Measurements from ENCODE around the gene PGA3.

The PGA3 gene

DNA sequence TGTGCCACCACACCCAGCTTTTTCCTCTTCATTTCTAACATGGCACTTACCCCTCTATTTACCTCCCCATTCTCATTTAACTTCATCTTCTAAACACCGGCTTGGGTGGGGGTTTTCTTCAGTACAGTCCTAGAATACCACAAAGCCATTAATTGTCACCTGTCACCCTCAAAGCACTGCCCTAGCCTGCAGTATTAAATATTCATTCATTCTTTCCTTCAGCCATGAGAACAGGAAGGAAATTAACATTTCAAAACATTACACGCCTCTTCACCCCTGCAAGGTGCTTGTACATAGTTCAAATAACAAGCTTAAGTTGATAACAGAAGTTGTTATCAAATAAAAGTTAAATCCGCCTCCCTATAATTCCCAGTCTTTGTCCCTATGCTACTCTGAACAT, 31.4 kb upstream of the PGA3 start:
- POLR2A ChIA-PET = no interaction called here
- no peak for DNase-seq (ENCODE audit: low read depth, low spot score)
- CTCF ChIA-PET = interaction anchor here (1.0 to 4.5 kb wide), 5 partner anchors 16 to 341 kb away, joined by 3 to 26 read pairs (median 7); no protein-coding TSS in a partner anchor
- TF ChIP-seq, protein P1, sequence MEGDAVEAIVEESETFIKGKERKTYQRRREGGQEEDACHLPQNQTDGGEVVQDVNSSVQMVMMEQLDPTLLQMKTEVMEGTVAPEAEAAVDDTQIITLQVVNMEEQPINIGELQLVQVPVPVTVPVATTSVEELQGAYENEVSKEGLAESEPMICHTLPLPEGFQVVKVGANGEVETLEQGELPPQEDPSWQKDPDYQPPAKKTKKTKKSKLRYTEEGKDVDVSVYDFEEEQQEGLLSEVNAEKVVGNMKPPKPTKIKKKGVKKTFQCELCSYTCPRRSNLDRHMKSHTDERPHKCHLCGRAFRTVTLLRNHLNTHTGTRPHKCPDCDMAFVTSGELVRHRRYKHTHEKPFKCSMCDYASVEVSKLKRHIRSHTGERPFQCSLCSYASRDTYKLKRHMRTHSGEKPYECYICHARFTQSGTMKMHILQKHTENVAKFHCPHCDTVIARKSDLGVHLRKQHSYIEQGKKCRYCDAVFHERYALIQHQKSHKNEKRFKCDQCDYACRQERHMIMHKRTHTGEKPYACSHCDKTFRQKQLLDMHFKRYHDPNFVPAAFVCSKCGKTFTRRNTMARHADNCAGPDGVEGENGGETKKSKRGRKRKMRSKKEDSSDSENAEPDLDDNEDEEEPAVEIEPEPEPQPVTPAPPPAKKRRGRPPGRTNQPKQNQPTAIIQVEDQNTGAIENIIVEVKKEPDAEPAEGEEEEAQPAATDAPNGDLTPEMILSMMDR (IDR thresholded peaks at IDR 0.05; ENCODE audit: insufficient read depth, low read length, missing control alignments) = no peak
- no peak overlapping the region for H3K4me3 ChIP-seq (ENCODE audit: low read depth, low read length)

DNA sequence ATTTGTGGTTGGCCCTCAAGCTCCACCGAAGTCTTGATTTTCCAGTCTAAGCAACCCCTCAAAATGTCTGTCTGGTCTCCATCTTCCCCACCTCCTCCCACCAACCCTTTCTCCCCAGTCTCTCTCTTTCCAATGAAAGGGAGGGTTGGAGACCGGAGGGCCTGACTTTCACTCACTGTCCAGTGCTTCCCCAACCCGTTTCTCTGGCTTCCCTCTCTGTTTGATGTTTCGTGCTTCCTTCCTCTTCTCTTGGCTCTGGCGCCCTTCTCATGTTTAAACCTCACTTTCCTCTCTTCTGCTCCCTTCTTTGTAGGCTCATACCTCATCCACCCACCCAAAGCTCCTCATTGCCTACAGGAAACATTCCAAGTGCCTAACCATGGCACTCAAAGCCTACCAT, 31.0 kb upstream of the PGA3 start:
- ChIA-PET CTCF (interaction anchor here (1.0 to 4.5 kb wide), 6 partner anchors 15 to 341 kb away, joined by 3 to 26 read pairs (median 6); no protein-coding TSS in a partner anchor), POLR2A (no interaction called here)
- no peak overlapping the region for H3K4me3 ChIP-seq (ENCODE audit: low read depth, low read length)
- no peak for DNase-seq (ENCODE audit: low read depth, low spot score)
- TF ChIP-seq, protein P1 (IDR thresholded peaks at IDR 0.05; ENCODE audit: insufficient read depth, low read length, missing control alignments) = no peak

- no peak overlapping the region for H3K4me3 ChIP-seq (ENCODE audit: low read depth, low read length)
- ChIA-PET POLR2A (no interaction called here), CTCF (interaction anchor here (1.0 to 1.7 kb wide), 7 partner anchors 9 to 341 kb away, joined by 3 to 12 read pairs (median 4); no protein-coding TSS in a partner anchor)
- TF ChIP-seq, protein P1 (IDR thresholded peaks at IDR 0.05; ENCODE audit: insufficient read depth, low read length, missing control alignments) = no peak
- no peak for DNase-seq (ENCODE audit: low read depth, low spot score)
These were observed 30.4 kb upstream of the PGA3 start for GRCh38 chr11:61172888-61173287.

GRCh38 chr11:61173456-61173855, 29.9 kb upstream of the PGA3 start:
- DNase-seq (ENCODE audit: low read depth, low spot score) = no peak
- no peak overlapping the region for H3K4me3 ChIP-seq (ENCODE audit: low read depth, low read length)
- TF ChIP-seq, protein P1 (IDR thresholded peaks at IDR 0.05; ENCODE audit: insufficient read depth, low read length, missing control alignments) = no peak
- CTCF ChIA-PET = interaction anchor here (0.7 to 1.7 kb wide), 13 partner anchors 9 to 342 kb away, joined by 3 to 16 read pairs (median 4); no protein-coding TSS in a partner anchor
- POLR2A ChIA-PET = no interaction called here

DNA sequence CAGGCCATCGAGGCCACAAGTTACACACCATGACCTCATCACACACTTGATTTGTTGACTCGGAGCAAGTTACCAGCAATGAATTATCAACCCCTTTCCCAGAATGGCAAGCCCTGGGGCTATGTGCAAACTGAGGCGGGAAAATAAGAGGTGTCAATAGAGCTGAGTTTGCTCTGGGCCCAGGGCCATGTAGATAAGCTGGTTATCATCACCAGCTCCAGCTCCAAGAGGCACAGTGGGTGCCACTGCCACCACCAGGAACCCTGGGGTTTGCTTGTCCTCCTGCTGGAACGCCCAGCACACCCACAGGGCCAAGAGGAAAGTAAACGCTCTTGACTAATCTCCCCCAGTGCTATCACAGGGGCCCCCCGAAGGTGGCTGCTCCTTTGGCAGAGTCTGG, 29.0 kb upstream of the PGA3 start:
- CTCF ChIA-PET = interaction anchor here (0.9 to 1.7 kb wide), 11 partner anchors 8 to 342 kb away, joined by 3 to 16 read pairs (median 4); no protein-coding TSS in a partner anchor
- POLR2A ChIA-PET = no interaction called here
- TF ChIP-seq, protein P1 (IDR thresholded peaks at IDR 0.05; ENCODE audit: insufficient read depth, low read length, missing control alignments) = no peak
- no peak overlapping the region for H3K4me3 ChIP-seq (ENCODE audit: low read depth, low read length)
- DNase-seq (ENCODE audit: low read depth, low spot score) = no peak

GRCh38 chr11:61174949-61175348, 28.4 kb upstream of the PGA3 start:
- no peak overlapping the region for H3K4me3 ChIP-seq (ENCODE audit: low read depth, low read length)
- ChIA-PET POLR2A (interaction anchor here (1.5 kb wide), 1 partner anchor 13 kb away, joined by 3 read pairs; the partner anchor contains the start of gene VPS37C), CTCF (interaction anchor here (1.3 to 2.2 kb wide), 7 partner anchors 10 to 398 kb away, joined by 5 to 16 read pairs (median 7); no protein-coding TSS in a partner anchor)
- TF ChIP-seq, protein P1 (IDR thresholded peaks at IDR 0.05; ENCODE audit: insufficient read depth, low read length, missing control alignments) = no peak
- no peak for DNase-seq (ENCODE audit: low read depth, low spot score)

Measured in AG04449 (cell line).